H54 (cell line): Measurements from ENCODE around the gene PRDM4.

ENCODE experiments used
- DNase-seq: peaks from one replicate; pipeline ENCODE4 v3.0.0; 2011; ENCODE audit warnings: low spot score, mixed read lengths; ENCODE audit not compliant: insufficient read length
- FAIRE-seq: peaks from 3 replicates; lab custom pipeline; 2011; peaks lifted over from hg19 to GRCh38; lab: Jason Lieb, UNC
- POLR2A ChIP-seq: IDR thresholded peaks from 2 replicates; pipeline ENCODE4 v1.6.1; 2011; ENCODE audit warnings: low read depth, mild to moderate bottlenecking, low read length

The PRDM4 gene

GRCh38 chr12:107685360-107686248 is 75.3 kb downstream of the PRDM4 start, which contains the start of gene PWP1:
TSS of gene PWP1 (plus strand) at chr12:107685799. CDS start at chr12:107685900, 101 bp downstream.
- DNase-seq (peak; percentile 85), FAIRE-seq (peak; percentile 15)
- TF ChIP-seq POLR2A: peak; percentile 92

GRCh38 chr12:107684990-107685359 is 76.0 kb downstream of the PRDM4 start:
- no peak for FAIRE-seq
- no peak for TF ChIP-seq POLR2A
- no peak for DNase-seq

- no peak for DNase-seq
- FAIRE-seq: no peak
- TF ChIP-seq POLR2A: no peak
Observed at GRCh38 chr12:107684029-107684795, 76.7 kb downstream of the PRDM4 start.
